ENCODE measurements around the gene TSEN2.

- TF ChIP-seq, protein P1, sequence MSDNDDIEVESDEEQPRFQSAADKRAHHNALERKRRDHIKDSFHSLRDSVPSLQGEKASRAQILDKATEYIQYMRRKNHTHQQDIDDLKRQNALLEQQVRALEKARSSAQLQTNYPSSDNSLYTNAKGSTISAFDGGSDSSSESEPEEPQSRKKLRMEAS (IDR thresholded peaks at IDR 0.05), result no peak
- TF ChIP-seq, protein P2, sequence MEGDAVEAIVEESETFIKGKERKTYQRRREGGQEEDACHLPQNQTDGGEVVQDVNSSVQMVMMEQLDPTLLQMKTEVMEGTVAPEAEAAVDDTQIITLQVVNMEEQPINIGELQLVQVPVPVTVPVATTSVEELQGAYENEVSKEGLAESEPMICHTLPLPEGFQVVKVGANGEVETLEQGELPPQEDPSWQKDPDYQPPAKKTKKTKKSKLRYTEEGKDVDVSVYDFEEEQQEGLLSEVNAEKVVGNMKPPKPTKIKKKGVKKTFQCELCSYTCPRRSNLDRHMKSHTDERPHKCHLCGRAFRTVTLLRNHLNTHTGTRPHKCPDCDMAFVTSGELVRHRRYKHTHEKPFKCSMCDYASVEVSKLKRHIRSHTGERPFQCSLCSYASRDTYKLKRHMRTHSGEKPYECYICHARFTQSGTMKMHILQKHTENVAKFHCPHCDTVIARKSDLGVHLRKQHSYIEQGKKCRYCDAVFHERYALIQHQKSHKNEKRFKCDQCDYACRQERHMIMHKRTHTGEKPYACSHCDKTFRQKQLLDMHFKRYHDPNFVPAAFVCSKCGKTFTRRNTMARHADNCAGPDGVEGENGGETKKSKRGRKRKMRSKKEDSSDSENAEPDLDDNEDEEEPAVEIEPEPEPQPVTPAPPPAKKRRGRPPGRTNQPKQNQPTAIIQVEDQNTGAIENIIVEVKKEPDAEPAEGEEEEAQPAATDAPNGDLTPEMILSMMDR (IDR thresholded peaks at IDR 0.05), result no peak
These were observed 69.7 kb downstream of the TSEN2 start for GRCh38 chr3:12553921-12554391.
